H1 (cell line): Measurements from ENCODE around the gene MGST1.

Experiments
- CBX5 ChIP-seq: fragments of 300-800, 300-1000 bp; sonication (generic); IDR thresholded peaks from 2 replicates; pipeline ENCODE4 v1.7.1; 2016; ENCODE audit warnings: antibody characterized with exemption, low read length, low read depth
- TBP ChIP-seq: IDR thresholded peaks from 2 replicates; pipeline ENCODE4 v1.6.1; 2011; ENCODE audit warnings: low read depth, low read length, improper control_type of control experiment

- TF ChIP-seq CBX5 (no peak), TBP (no peak)
These were observed 12.4 kb downstream of the MGST1 start for GRCh38 chr12:16359512-16360491.
